CD8-positive, alpha-beta memory T cell (primary cell): ENCODE data around the gene ZNF557. TPM values are rescaled to one million over a fixed set of nuclear protein-coding genes. Genes with fewer than 3 reads are reported as not detected.
"Not testable (repeated sequence)": the region's sequence is repeated elsewhere in the genome, so short reads cannot be mapped to it uniquely, and the experiment has no call there.

Source experiments
- CTCF ChIA-PET: fragments of 350-600 bp; sonication (Branson Sonifier 250); formaldehyde crosslinking; loops from one replicate; lab custom pipeline; 2021; ENCODE audit warnings: antibody characterized with exemption; lab: Charles Lee
- POLR2A ChIA-PET: fragments of 350-600 bp; sonication (Branson Sonifier 250); formaldehyde crosslinking; loops from one replicate; lab custom pipeline; 2021; ENCODE audit warnings: antibody characterized with exemption; lab: Charles Lee
- DNase-seq, 5 donors: peaks; one replicate each; pipeline versions ENCODE4 v3.0.0 to v3.0.0-alpha.2; 2020 to 2022; ENCODE audit warnings: mixed read lengths in 1 of 5
- H3K27ac ChIP-seq: one replicate; pipeline ENCODE4 v1.7.0; 2013; ENCODE audit warnings: low read depth, mild to moderate bottlenecking, low read length, moderate library complexity
- H3K27me3 ChIP-seq: 2 replicates; pipeline ENCODE4 v1.7.0; 2013; ENCODE audit warnings: low read length, mild to moderate bottlenecking; ENCODE audit not compliant: insufficient read depth, poor library complexity, severe bottlenecking
- H3K36me3 ChIP-seq: 2 replicates; pipeline ENCODE4 v1.7.0; 2013; ENCODE audit warnings: mild to moderate bottlenecking, low read length, moderate library complexity; ENCODE audit not compliant: insufficient read depth
- H3K4me1 ChIP-seq: 2 replicates; pipeline ENCODE4 v1.7.0; 2013; ENCODE audit warnings: mild to moderate bottlenecking, low read length, moderate library complexity; ENCODE audit not compliant: insufficient read depth
- H3K4me3 ChIP-seq: 2 replicates; pipeline ENCODE4 v1.7.0; 2013; ENCODE audit warnings: mild to moderate bottlenecking, low read length
- H3K9me3 ChIP-seq: 2 replicates; pipeline ENCODE4 v1.7.0; 2013; ENCODE audit warnings: mild to moderate bottlenecking, low read length
- H3K27ac Mint-ChIP-seq, 8 donors: one replicate each; pipeline ENCODE4 v1.8.0; 2020 to 2021; ENCODE audit warnings: mixed read lengths in 8 of 8, mild to moderate bottlenecking in 6 of 8, inconsistent platforms in 3 of 8, moderate library complexity in 3 of 8
- H3K27me3 Mint-ChIP-seq, 2 donors: one replicate each; pipeline ENCODE4 v1.8.0; 2020 to 2021; ENCODE audit warnings: mixed read lengths in 2 of 2, mild to moderate bottlenecking in 1 of 2, moderate library complexity in 1 of 2
- H3K36me3 Mint-ChIP-seq, 3 donors: one replicate each; pipeline ENCODE4 v1.8.0; 2020 to 2021; ENCODE audit warnings: mixed read lengths in 3 of 3, inconsistent platforms in 1 of 3, mild to moderate bottlenecking in 1 of 3
- H3K4me1 Mint-ChIP-seq, 3 donors: one replicate each; pipeline ENCODE4 v1.8.0; 2020 to 2021; ENCODE audit warnings: mixed read lengths in 3 of 3, inconsistent platforms in 1 of 3, mild to moderate bottlenecking in 1 of 3
- H3K4me3 Mint-ChIP-seq, 7 donors: one replicate each; pipeline ENCODE4 v1.8.0; 2020 to 2021; ENCODE audit warnings: mixed read lengths in 7 of 7, mild to moderate bottlenecking in 6 of 7, moderate library complexity in 4 of 7, inconsistent platforms in 2 of 7
- H3K9me3 Mint-ChIP-seq, 5 donors: one replicate each; pipeline ENCODE4 v1.8.0; 2020 to 2022; ENCODE audit warnings: mixed read lengths in 5 of 5, mild to moderate bottlenecking in 3 of 5, moderate library complexity in 2 of 5, inconsistent platforms in 1 of 5
- polyA plus RNA-seq: library from polyadenylated mRNA; unstranded; fragments of 300-500 nt; fragmentation: Illumina TruSeq; gene quantifications from one replicate; pipeline ENCODE4 v1.2.3, GENCODE V29; 2021
- total RNA-seq, 2 experiments: library from RNA; stranded (reverse); gene quantifications; one replicate each; pipeline ENCODE4 v1.2.3, GENCODE V29; 2021

ZNF557 gene
- total and polyA plus RNA-seq, 3 experiments from 2014 or later = 10.2 to 12.7 (median 12.0) TPM

GRCh38 chr19:7052896-7053295, 16.6 kb upstream of the ZNF557 start:
- H3K36me3 Mint-ChIP-seq, DNase-seq, H3K4me1 ChIP-seq, H3K36me3 ChIP-seq, H3K27ac ChIP-seq, H3K27ac Mint-ChIP-seq, H3K27me3 Mint-ChIP-seq, H3K4me1 Mint-ChIP-seq, H3K9me3 Mint-ChIP-seq, H3K9me3 ChIP-seq, H3K27me3 ChIP-seq, H3K4me3 Mint-ChIP-seq, CTCF ChIA-PET, POLR2A ChIA-PET, H3K4me3 ChIP-seq: not testable (repeated sequence)

- H3K36me3 ChIP-seq, H3K4me3 ChIP-seq, CTCF ChIA-PET, POLR2A ChIA-PET, H3K9me3 ChIP-seq, DNase-seq, H3K27ac ChIP-seq, H3K9me3 Mint-ChIP-seq, H3K36me3 Mint-ChIP-seq, H3K4me1 ChIP-seq, H3K4me3 Mint-ChIP-seq, H3K27ac Mint-ChIP-seq, H3K27me3 ChIP-seq, H3K4me1 Mint-ChIP-seq, H3K27me3 Mint-ChIP-seq: not testable (repeated sequence)
These were observed 14.7 kb upstream of the ZNF557 start for GRCh38 chr19:7054635-7055368.

DNA sequence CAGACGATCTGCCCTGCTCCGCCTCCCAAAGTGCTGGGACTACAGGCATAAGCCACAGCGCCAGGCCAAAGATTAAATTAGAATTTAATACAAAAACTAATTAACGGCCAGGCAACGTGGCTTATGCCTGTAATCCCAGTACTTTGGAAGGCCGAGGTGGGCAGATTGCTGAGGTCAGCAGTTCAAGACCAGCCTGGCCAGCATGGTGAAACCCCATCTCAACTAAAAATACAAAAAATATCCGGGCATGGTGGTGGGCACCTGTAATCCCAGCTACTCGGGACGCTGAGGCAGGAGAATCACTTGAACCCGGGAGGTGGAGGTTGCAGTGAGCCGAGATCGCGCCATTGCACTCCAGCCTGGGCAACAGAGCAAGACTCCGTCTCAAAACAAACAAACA, 13.8 kb upstream of the ZNF557 start:
- H3K9me3 Mint-ChIP-seq, H3K36me3 Mint-ChIP-seq, H3K27ac ChIP-seq, H3K36me3 ChIP-seq, H3K4me3 Mint-ChIP-seq, H3K27me3 Mint-ChIP-seq, H3K27me3 ChIP-seq, H3K4me1 Mint-ChIP-seq, H3K9me3 ChIP-seq, DNase-seq, H3K27ac Mint-ChIP-seq, H3K4me3 ChIP-seq, CTCF ChIA-PET, POLR2A ChIA-PET, H3K4me1 ChIP-seq: not testable (repeated sequence)

- H3K4me1 Mint-ChIP-seq, H3K4me3 ChIP-seq, H3K36me3 ChIP-seq, H3K9me3 ChIP-seq, H3K27ac ChIP-seq, CTCF ChIA-PET, H3K27me3 ChIP-seq, H3K36me3 Mint-ChIP-seq, H3K27me3 Mint-ChIP-seq, DNase-seq, POLR2A ChIA-PET, H3K27ac Mint-ChIP-seq, H3K9me3 Mint-ChIP-seq, H3K4me3 Mint-ChIP-seq, H3K4me1 ChIP-seq: not testable (repeated sequence)
These were observed 13.1 kb upstream of the ZNF557 start for GRCh38 chr19:7056371-7056770.

DNA sequence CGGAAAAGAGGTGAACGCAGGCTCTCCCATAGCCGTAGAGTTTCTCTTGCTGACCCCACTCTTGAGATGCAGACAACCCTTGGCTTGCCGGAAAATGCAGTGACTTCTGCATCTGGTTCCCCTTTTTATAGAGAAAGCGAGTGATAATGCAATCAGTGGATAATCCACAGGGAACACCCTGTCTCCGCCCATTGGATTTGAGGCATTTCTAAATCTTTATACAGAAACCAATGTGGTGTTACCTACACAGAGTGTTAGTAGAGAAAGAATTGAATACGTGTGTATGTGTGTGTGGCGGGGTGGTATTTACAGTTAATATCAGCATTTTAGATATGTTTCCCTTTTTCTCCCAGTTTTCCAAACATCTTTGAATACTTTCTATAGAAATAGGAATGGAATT, 10.9 kb upstream of the ZNF557 start, which contains the start of gene MBD3L3:
Gene MBD3L3 (minus strand): TSS at position 101 of the 400 bp plus-strand sequence. CDS start 71 bp downstream, at position 30.
- H3K4me3 Mint-ChIP-seq, H3K9me3 ChIP-seq, H3K27ac ChIP-seq, DNase-seq, H3K27ac Mint-ChIP-seq, H3K4me3 ChIP-seq, H3K9me3 Mint-ChIP-seq, CTCF ChIA-PET, H3K4me1 ChIP-seq, H3K27me3 ChIP-seq, POLR2A ChIA-PET, H3K36me3 Mint-ChIP-seq, H3K27me3 Mint-ChIP-seq, H3K36me3 ChIP-seq, H3K4me1 Mint-ChIP-seq: not testable (repeated sequence)

GRCh38 chr19:7059977-7060376, 9.5 kb upstream of the ZNF557 start:
- H3K36me3 ChIP-seq, H3K9me3 ChIP-seq, H3K4me1 ChIP-seq, H3K27ac Mint-ChIP-seq, H3K4me3 Mint-ChIP-seq, H3K4me1 Mint-ChIP-seq, H3K4me3 ChIP-seq, H3K27me3 ChIP-seq, H3K27me3 Mint-ChIP-seq, POLR2A ChIA-PET, CTCF ChIA-PET, H3K36me3 Mint-ChIP-seq, H3K27ac ChIP-seq, H3K9me3 Mint-ChIP-seq: not testable (repeated sequence)
- peak in 1 of 5 donors; percentile 23 for DNase-seq

- H3K4me3 Mint-ChIP-seq = no peak overlapping the region
- no peak overlapping the region for H3K27ac ChIP-seq
- no peaks in the 10 kb centered on the region for H3K27me3 Mint-ChIP-seq
- H3K9me3 ChIP-seq = no peaks in the 10 kb centered on the region
- no peaks in the 10 kb centered on the region for H3K36me3 Mint-ChIP-seq
- no peaks in the 10 kb centered on the region for H3K4me1 ChIP-seq
- no peaks in the 10 kb centered on the region for H3K36me3 ChIP-seq
- no peak overlapping the region for H3K27ac Mint-ChIP-seq
- no peaks in the 10 kb centered on the region for H3K9me3 Mint-ChIP-seq
- no peak for DNase-seq
- H3K4me3 ChIP-seq = no peak overlapping the region
- ChIA-PET CTCF (no interaction called here), POLR2A (no interaction called here)
- no peaks in the 10 kb centered on the region for H3K27me3 ChIP-seq
- no peaks in the 10 kb centered on the region for H3K4me1 Mint-ChIP-seq
These were observed 6.2 kb upstream of the ZNF557 start for GRCh38 chr19:7063339-7063738.

DNA sequence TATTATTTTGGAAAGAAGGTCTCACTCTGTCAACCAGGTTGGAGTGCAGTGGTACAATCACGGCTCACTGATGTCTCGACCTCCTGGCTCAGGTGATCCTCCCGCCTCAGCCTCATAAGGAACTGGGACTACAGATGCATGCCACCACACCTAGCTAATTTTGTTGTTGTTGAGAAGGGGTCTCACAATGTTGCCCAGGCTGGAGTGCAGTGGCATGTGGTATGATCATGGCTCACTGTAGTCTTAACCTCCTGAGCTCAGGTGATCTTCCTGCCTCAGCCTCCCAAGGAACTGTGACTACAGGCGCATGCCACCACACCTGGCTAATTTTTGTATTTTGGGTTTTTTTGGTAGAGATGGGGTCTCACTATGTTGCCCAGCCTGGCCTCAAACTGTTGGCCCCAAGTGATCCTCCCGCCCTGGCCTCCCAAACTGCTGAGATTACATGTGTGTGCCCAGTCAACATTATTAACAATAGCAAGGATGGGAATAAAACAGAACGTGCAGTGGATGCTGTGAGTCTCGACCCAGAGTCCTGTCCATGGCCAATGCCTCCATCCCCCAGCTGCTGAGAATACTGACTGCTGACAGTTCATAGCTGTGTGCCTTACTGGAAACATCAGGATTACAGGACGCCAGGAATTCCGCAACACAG, 5.6 kb upstream of the ZNF557 start:
- H3K27me3 Mint-ChIP-seq = no peaks in the 10 kb centered on the region
- Histone ChIP-seq H3K9me3 (no peaks in the 10 kb centered on the region), H3K27me3 (no peaks in the 10 kb centered on the region), H3K27ac (no peak overlapping the region), H3K4me3 (no peak overlapping the region), H3K4me1 (peaks cover 3% of the 10 kb centered on the region), H3K36me3 (no peaks in the 10 kb centered on the region)
- no peak overlapping the region for H3K27ac Mint-ChIP-seq
- ChIA-PET CTCF (no interaction called here), POLR2A (no interaction called here)
- no peak for DNase-seq
- H3K36me3 Mint-ChIP-seq = no peaks in the 10 kb centered on the region
- H3K4me1 Mint-ChIP-seq = peaks cover 2% of the 10 kb centered on the region in 3 donors
- H3K4me3 Mint-ChIP-seq = peak overlapping the region in 1 of 7 donors; percentile 38
- H3K9me3 Mint-ChIP-seq = no peaks in the 10 kb centered on the region
